ENCODE data around the gene L1TD1.
"Not testable (repeated sequence)": the region's sequence is repeated elsewhere in the genome, so short reads cannot be mapped to it uniquely, and the experiment has no call there.

Gene L1TD1

GRCh38 chr1:62232871-62233278, 38.2 kb downstream of the L1TD1 start:
- Histone ChIP-seq H3K27ac (no peak overlapping the region), H3K4me3 (no peak overlapping the region)

GRCh38 chr1:62233926-62234450, 39.3 kb downstream of the L1TD1 start:
- H3K27ac ChIP-seq: no peak overlapping the region

GRCh38 chr1:62234688-62235087, 40.0 kb downstream of the L1TD1 start:
- no peak overlapping the region for H3K27ac ChIP-seq
- no peak overlapping the region for H3K4me3 ChIP-seq

More at GRCh38 chr1:62233926-62234450, 39.3 kb downstream of the L1TD1 start:
- no peak overlapping the region for H3K4me3 ChIP-seq

DNA sequence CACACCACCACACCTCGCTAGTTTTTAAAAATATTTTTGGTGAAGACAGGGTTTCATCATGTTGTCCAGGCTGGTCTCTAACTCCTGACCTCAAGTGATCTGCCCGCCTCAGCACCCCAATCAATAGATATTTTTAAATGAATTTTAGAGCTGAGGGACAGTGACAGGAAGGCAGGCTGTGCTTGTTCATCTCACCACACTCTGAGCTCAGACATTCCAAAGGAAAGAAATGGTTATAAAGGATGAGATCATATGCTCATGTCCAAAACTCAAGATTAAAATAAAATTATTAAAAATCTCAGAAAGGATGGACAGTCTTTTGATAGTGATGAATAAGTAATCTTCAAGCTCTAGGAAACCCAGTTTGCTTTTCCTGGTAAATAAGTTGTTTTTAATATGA, 40.9 kb downstream of the L1TD1 start:
- Histone ChIP-seq H3K4me3 (no peak overlapping the region), H3K27ac (no peak overlapping the region)

- H3K4me3 ChIP-seq: no peak overlapping the region
- peak overlapping the region in 1 of 21 experiments; percentile 52 for H3K27ac ChIP-seq
Measured at GRCh38 chr1:62237361-62237760, 42.7 kb downstream of the L1TD1 start.

DNA sequence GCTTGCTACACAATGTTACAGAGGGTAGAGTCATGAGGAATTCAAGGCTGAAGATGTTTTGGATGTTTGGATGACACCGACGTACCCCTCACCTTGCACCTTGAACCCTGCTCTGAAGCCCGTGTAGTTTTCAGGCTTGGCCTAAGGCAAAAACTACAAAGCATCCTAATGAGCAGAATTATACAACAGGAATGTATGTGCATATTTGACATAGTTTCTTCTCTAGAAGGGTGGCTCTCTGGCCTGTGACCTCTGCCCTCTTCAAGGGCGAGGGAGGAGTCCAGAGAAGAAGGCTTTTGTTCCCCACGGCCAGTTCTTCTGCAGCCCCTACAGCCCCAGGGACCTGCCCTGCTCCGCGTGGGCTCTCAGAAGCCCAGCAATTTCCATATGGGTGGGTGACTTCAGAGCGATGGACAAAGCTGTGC, 43.3 kb downstream of the L1TD1 start:
- no peak overlapping the region for H3K27ac ChIP-seq
- no peak overlapping the region for H3K4me3 ChIP-seq

DNA sequence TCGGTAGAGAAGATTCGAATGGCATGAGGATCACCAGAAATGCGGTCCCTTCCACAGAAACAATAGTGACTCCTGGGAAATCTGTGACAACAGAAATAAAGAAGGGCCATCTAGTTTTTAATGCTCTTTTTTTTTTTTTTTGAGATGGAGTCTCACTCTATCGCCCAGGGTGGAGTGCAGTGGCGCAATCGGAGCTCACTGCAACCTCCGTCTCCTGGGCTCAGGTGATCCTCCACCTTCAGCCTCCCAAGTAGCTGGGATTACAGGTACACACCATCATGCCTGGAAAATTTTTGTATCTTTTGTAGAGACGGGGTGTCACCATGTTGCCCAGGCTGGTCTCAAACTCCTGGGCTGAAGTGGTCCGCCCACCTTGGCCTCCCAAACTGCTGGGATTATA, 43.9 kb downstream of the L1TD1 start:
- H3K4me3 ChIP-seq: no peak overlapping the region
- H3K27ac ChIP-seq: no peak overlapping the region

DNA sequence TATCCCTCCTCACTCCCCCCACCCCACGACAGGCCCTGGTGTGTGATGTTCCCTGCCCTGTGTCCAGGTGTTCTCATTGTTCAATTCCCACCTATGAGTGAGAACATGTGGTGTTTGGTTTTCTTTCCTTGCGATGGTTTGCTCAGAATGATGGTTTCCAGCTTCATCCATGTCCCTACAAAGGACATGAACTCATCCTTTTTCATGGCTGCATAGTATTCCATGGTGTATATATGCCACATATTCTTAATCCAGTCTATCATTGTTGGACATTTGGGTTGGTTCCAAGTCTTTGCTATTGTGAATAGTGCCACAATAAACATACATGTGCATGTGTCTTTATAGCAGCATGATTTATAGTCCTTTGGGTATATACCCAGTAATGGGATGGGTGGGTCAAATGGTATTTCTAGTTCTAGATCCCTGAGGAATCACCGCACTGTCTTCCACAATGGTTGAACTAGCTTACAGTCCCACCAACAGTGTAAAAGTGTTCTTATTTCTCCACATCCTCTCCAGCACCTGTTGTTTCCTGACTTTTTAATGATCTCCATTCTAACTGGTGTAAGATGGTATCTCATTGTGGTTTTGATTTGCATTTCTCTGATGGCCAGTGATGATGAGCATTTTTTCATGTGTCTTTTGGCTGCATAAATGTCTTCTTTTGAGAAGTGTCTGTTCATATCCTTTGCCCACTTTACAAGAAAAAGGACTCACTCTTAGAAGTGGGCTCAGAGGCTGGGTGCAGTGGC, 45.2 kb downstream of the L1TD1 start:
- H3K27ac ChIP-seq, H3K4me3 ChIP-seq: not testable (repeated sequence)

DNA sequence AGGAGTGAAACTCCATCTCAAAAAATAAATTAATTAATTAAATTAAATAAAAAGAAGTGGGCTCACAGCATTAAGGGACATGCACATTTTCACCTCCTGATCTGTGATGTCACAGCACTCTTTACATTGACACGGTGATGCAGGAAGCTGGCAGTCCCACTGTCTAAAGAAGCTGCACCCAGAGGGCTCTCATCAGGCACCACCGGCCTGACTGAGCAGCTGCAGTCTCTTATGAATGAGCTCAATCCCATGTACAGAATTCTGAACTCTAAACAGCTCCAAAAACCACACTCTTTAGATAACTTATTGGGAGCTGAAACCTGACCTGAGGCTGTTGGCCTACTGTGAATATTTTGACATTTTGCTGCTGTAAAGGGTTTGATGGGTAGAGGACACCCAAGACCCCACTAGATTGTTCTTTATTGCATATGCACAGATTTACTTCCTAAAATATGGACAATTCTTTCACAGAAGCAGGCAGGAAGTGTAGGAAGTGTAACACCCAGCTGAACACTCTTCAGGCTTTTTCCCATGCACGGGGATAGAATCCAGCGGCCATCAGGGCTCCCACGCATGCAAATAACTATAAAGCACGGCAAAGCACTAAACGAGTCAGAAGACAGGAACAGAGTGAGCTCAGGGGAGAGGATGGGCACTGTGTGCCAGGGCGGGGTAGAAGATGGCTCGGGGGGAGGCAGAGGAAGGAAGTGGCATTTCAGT, 46.2 kb downstream of the L1TD1 start:
- H3K4me3 ChIP-seq: no peak overlapping the region
- no peak overlapping the region for H3K27ac ChIP-seq

DNA sequence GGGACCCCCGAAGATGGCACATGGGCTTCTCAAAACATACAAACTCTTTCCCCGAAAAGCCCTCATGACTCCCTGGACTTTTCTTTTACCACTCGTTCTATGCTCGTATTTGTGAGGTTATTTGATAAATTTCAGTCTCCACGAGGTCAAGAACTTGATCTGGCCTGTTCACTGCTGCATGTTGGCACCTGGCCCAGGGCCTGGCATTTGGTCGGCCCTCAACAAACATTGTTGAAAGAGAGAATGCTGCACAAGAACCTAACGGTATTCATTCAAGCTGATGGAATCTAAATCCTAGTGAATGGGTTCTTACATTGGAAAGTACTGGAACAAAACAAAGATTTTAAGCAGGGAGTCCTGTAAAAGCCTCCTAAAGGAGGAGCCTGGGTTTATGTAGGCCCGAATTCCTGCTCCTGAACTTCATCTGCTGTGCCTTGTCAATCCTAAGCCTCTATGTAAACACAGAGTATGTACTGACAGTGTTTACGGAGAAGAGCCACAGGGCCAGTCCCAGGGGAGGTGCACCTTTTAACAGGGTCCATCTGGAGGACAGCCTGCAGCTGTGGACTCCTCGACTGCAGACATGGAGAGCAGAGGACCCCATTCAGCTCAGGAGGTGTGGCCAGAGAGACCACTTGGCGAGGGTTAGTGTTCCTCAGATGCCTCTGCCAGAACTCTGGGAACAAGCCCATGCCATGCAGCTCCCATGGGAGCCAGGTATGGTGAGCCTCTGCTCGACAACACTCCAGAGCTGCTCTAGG, 46.9 kb downstream of the L1TD1 start:
- no peak overlapping the region for H3K27ac ChIP-seq

GRCh38 chr1:62244380-62244779, 49.7 kb downstream of the L1TD1 start:
- not testable (repeated sequence) for H3K27ac ChIP-seq, H3K4me3 ChIP-seq

More for the DNA sequence above, 46.9 kb downstream of the L1TD1 start:
- H3K4me3 ChIP-seq: no peak overlapping the region

DNA sequence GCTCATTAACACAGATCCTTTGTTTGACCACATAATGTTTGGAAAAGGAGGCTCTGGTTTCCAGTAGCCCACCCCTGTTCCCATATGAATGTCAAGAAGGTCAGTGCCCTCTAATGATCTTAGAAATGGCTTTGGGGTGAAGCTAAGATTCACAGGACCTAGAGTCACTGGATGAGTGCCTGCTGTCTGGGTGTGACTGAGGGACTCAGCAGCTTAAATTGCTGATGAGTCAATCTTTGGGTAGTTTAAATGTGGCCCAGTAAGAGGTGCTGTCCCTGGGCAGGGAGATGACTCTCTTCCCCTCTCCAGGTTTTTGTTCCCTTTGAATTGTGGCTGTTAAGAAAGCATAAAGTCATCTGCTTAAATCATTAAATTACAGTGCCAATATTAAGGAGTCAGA, 50.6 kb downstream of the L1TD1 start:
- no peak overlapping the region for H3K4me3 ChIP-seq
- H3K27ac ChIP-seq: no peak overlapping the region

GRCh38 chr1:62247391-62248168, 52.9 kb downstream of the L1TD1 start:
- Histone ChIP-seq H3K27ac (no peak overlapping the region), H3K4me3 (no peak overlapping the region)

GRCh38 chr1:62250126-62250726, 55.6 kb downstream of the L1TD1 start:
- no peak overlapping the region for H3K4me3 ChIP-seq
- no peak overlapping the region for H3K27ac ChIP-seq

- no peak overlapping the region for H3K27ac ChIP-seq
- H3K4me3 ChIP-seq: no peak overlapping the region
Measured at GRCh38 chr1:62259551-62259950, 64.9 kb downstream of the L1TD1 start.

DNA sequence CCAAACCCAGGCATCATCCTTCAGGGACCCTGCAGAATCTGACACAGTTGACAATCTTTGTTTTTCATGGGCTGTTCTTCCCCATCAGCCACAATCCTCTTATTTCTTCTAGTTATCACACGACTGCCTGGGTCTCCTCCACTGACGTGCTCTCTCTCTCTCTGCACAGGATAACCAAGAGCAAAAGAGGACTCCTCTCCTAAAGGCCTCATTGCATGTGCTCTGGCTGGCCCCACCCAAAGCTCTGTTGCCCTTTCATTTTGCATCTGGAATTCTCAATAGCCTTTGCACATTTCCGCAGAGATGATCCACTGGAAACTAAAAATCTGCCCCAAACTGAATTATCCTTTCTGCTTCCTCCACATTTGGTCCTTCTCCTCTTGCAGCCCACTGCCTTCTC, 66.0 kb downstream of the L1TD1 start:
- no peak overlapping the region for H3K27ac ChIP-seq
- no peak overlapping the region for H3K4me3 ChIP-seq

Data from skin epidermis (tissue), 12 donors.